HG02759 (cell line): Measurements from ENCODE around the gene OR7C1.
"Not testable (repeated sequence)": the region's sequence is repeated elsewhere in the genome, so short reads cannot be mapped to it uniquely, and the experiment has no call there.

Experiments used
- ATAC-seq: cut with Tn5 transposase; IDR thresholded peaks from one replicate; pipeline ENCODE4 v1.9.1; 2021; ENCODE audit warnings: mild to moderate bottlenecking, moderate library complexity; ENCODE audit not compliant: unreplicated experiment

OR7C1 gene

GRCh38 chr19:14835011-14835410 lies at the start of gene OR7C1, which contains the start of gene OR7A5:
Gene OR7C1 (minus strand): TSS chr19:14835185. CDS start chr19:14800136, 35,049 bp downstream.
Gene OR7A5 (minus strand): TSS chr19:14835185. CDS start chr19:14828241, 6,944 bp downstream.
- ATAC-seq: no peak

- ATAC-seq: no peak
These were observed 36.7 kb upstream of the OR7C1 start for GRCh38 chr19:14871619-14872230.

GRCh38 chr19:14868497-14868896 lies 33.5 kb upstream of the OR7C1 start:
- no peak for ATAC-seq

- no peak for ATAC-seq
These were observed 13.8 kb upstream of the OR7C1 start, which contains the start of gene OR7A10 for GRCh38 chr19:14848822-14849221. Gene OR7A10 (minus strand): TSS chr19:14848922. CDS start chr19:14841877, 7,045 bp downstream.

DNA sequence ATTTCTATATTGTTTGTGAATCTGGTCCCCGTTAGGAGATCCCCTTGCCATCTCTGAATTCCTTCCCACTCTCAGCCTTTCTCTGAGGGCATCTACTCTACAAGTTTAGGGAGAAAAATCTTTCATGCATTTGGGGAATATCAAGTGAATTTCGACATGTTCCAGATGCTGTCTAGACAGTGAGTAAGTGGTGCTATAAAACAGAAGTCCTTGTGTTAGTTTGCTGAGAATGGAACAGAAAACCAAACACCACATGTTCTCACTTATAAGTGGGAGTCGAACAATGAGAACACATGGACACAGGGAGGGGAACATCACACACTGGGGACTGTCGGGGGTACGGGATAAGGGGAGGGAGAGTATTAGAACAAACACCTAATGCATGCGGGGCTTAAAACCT lies 8.6 kb upstream of the OR7C1 start:
- no peak for ATAC-seq

- ATAC-seq: no peak
These were observed 8.2 kb upstream of the OR7C1 start for GRCh38 chr19:14843169-14843568.

GRCh38 chr19:14840206-14840605 lies 5.2 kb upstream of the OR7C1 start:
- ATAC-seq: no peak

DNA sequence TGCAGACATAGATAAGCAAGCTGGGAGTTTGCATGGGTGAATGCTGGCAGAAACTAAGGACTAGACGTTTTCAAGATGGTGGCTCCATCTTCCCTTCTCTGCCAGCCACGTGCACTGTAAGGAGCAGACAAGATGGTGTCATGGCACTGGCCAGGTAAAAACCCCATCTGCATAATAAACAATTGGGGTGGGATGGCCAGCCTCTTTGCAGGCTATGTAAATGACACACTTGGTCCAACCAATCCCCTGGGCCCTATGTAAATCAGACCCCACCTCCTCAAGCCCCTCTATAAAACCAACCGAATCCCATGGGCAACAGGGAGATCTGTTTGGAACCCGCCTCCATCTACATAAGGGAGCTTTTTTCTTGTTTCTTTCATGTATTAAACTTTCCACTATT lies 2.4 kb upstream of the OR7C1 start:
- ATAC-seq: no peak

DNA sequence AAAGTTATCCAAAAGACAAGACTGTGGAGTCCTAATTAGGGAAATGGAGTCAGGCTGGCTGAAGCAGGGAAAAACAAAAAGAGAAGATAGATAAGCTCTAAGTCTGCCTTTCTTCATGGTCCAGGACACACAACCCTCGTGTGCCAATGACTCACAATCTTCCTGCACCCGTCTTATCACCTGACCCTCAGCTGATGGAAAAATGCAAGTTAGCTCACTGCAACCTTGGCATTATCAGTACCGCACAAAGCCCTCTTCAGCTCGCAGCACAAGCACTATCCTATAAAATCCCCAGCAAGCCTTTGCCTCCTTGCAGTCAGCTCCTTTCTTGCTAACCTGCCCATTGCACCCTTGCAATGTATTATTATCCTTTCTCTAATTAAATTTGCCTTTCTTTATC lies 4.3 kb downstream of the OR7C1 start:
- no peak for ATAC-seq

DNA sequence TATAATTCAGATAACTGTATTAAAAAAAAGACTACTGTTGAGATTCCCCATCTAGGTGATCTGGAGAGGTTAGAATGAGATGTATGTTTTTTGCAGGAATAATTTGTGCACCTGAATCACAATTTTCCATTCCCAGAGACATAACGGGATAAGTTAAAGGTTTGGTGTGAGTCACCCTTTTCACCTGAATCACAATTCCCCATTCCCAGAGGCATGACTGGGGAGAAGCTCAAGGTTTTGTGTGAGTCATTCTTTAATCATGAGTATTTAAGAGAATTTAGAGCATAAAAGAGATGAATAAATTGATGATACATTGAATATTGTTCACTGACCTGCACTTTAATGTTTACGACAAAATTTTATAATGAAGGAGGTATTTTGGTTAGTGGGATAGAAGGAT lies 9.0 kb downstream of the OR7C1 start:
- no peak for ATAC-seq

DNA sequence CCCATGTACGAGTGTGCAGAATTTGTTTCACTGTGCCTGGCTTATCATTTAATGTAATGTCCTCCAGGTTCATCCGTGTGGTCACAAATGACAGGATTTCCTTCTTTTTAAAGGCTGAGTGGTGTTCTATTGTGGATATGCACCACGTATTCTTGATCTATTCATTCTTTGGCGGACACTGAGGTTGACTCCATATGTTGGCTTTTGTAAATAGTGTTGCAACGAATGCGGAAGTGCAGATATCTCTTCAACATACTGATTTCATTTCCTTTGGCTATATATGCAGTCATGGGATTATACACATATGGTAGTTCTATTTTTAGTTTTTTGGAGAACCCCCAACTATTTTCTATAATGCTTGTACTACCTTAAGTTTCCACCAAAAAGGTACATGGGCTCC lies 13.0 kb downstream of the OR7C1 start:
- no peak for ATAC-seq

- no peak for ATAC-seq
These were observed 16.4 kb downstream of the OR7C1 start for GRCh38 chr19:14818588-14818987.

- no peak for ATAC-seq
These were observed 17.9 kb downstream of the OR7C1 start for GRCh38 chr19:14817052-14817451.

GRCh38 chr19:14814982-14815652 lies 19.9 kb downstream of the OR7C1 start:
- no peak for ATAC-seq

GRCh38 chr19:14809272-14810057 lies 25.5 kb downstream of the OR7C1 start:
- ATAC-seq: no peak

DNA sequence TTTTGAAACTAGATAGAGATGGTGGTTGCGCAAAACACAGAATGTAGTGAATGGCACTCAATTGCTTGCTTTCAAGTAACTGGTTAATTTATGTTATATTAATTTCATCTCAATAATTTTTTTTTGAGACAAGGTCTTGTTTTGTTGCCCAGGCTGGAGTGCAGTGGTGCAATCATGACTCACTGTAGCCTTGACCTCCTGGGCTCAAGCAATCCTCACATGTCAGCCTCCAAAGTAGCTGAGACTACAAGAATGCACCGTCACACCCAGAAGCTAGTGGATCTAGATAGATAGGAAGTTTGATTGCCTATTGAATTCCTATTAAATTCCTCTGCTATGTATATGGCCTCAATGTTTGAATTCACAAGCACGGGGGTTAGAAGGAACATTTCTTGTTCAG lies 30.2 kb downstream of the OR7C1 start:
- ATAC-seq: no peak

DNA sequence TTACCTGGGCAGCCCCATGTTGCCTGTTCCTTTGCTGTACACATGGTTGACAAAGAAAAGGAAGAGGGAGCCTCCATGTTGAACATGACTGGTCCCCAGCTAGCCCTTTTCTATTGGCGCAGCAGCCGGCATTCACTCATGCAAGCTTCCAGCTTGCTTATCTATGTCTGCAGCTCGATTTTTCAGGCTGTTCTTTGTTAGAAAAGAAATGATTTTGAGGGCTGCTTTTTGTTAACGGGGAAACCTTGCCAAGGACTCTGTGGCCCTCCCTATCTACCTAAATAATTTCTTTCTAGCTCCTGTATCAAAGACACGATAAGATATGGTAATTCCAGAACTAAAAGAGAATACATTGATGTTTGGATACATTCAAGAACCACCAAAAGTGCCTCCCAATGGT lies 36.2 kb downstream of the OR7C1 start:
- ATAC-seq: no peak

- ATAC-seq: no peak
These were observed 39.0 kb downstream of the OR7C1 start for GRCh38 chr19:14796021-14796420.

DNA sequence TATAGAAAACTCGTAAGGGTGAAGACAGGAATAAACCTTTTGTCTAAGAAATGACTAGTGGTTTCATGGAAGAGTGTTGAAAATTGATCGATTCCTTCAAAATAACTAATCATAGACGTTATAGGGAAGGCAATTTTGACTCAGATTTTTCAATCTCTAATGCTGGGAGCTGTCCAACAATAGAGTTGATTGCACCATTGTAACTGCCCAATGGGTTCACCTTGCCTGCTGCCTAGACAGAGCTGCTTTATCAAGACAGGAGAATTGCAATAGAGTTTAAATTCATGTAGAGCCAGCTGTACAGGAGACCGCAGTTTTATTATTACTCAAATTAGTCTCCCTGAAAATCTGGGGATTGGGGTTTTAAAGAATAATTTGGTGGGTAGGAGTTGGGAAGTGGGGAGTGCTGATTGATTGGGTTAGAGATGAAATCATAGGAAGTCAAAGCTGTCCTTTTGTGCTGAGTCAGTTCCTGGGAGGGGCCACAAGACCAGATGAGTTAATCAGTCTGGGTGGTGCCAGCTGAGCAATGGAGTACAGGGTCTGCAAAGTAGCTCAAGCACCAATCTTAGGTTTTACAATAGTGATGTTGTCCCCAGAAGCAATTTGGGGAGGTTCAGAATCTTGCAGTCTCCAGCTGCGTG lies 39.8 kb downstream of the OR7C1 start:
- no peak for ATAC-seq

DNA sequence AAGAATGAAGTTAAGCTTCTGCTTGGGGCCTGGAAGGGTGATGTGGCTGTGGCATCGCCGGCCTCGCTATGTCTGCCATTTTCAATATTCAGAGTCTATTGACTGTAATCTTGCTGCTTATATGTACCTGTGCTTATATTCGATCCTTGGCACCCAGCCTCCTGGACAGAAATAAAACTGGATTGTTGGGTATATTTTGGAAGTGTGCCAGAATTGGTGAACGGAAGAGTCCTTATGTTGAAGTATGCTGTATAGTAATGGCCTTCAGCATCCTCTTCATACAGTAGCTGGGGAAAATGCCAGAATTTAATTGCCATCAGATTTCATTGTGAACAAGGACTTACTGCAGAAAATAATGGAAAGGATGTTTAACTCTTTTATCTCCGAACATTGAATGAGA lies 42.7 kb downstream of the OR7C1 start:
- not testable (repeated sequence) for ATAC-seq

DNA sequence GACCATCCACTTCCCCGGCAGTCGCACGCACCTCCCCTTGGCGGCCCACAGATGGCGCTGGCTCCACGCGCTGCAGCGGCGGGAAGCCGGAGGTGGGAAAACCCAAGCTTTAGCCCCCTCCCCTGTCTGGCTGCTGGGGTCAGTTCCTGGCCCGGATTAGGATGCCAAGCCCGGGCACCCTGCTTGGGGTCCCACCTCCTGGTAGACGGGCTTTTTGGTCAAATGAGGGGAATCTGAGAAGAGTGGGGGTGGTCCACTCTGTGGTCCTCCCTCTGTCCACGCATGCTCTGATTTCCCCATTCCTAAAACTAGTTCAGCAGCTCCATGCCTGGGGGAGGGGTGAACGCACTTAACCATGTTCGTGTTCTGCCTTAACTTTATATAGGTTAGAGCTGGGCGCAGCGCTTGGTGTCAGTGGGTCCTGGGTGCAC lies 48.5 kb downstream of the OR7C1 start:
- ATAC-seq: no peak
